Mesenchymal stem cell (in vitro differentiated cells and primary cell): ENCODE data around the gene EMILIN3.
A peak's percentile ranks its signal among the peaks of the same experiment; 100 is the strongest.

Experiments
- DNase-seq: peaks from one replicate; pipeline ENCODE4 v3.0.0-alpha.2; 2013
- H2AFZ ChIP-seq: one replicate; pipeline ENCODE4 v1.6.1; 2013; ENCODE audit warnings: low read depth, mild to moderate bottlenecking, control low read depth, inconsistent platforms, low read length, moderate library complexity
- H2AK5ac ChIP-seq: 2 replicates; pipeline ENCODE4 v1.6.1; 2013; ENCODE audit warnings: low read length, moderate library complexity, mild to moderate bottlenecking, inconsistent platforms; ENCODE audit not compliant: severe bottlenecking
- H2BK120ac ChIP-seq: one replicate; pipeline ENCODE4 v1.6.1; 2013; ENCODE audit warnings: low read depth, mild to moderate bottlenecking, inconsistent platforms, low read length, moderate library complexity
- H2BK12ac ChIP-seq, 2 experiments: one replicate each; pipeline ENCODE4 v1.6.1; 2013; ENCODE audit warnings: inconsistent platforms in 2 of 2, low read length in 2 of 2, mild to moderate bottlenecking in 2 of 2, moderate library complexity in 2 of 2, control low read depth in 1 of 2
- H2BK15ac ChIP-seq: one replicate; pipeline ENCODE4 v1.6.1; 2013; ENCODE audit warnings: mild to moderate bottlenecking, low read depth, inconsistent platforms; ENCODE audit not compliant: poor library complexity, severe bottlenecking
- H2BK5ac ChIP-seq: 2 replicates; pipeline ENCODE4 v1.6.1; 2013; ENCODE audit warnings: low read depth, mild to moderate bottlenecking, low read length, control low read depth, inconsistent platforms; ENCODE audit not compliant: poor library complexity, severe bottlenecking
- H3K14ac ChIP-seq, 2 experiments: one replicate each; pipeline ENCODE4 v1.6.1; 2013; ENCODE audit warnings: inconsistent platforms in 2 of 2, low read length in 2 of 2, control low read depth in 1 of 2, mild to moderate bottlenecking in 1 of 2, moderate library complexity in 1 of 2
- H3K18ac ChIP-seq, 2 experiments: one replicate each; pipeline ENCODE4 v1.6.1; 2013; ENCODE audit warnings: inconsistent platforms in 2 of 2, low read length in 2 of 2, control low read depth in 1 of 2, low read depth in 1 of 2, mild to moderate bottlenecking in 1 of 2
- H3K23ac ChIP-seq, 2 experiments: one replicate each; pipeline ENCODE4 v1.6.1; 2013; ENCODE audit warnings: inconsistent platforms in 2 of 2, low read length in 2 of 2, mild to moderate bottlenecking in 2 of 2, moderate library complexity in 2 of 2, control low read depth in 1 of 2
- H3K27ac ChIP-seq: 2 replicates; pipeline ENCODE4 v1.5.1; 2013; ENCODE audit warnings: mild to moderate bottlenecking, moderate library complexity, low read length, control low read depth, inconsistent platforms; ENCODE audit not compliant: poor library complexity, severe bottlenecking
- H3K27me3 ChIP-seq, 2 experiments: 2 replicates each; pipeline versions ENCODE4 v1.6.1 to v1.7.0; 2013; ENCODE audit warnings: low read length in 2 of 2, mild to moderate bottlenecking in 2 of 2, moderate library complexity in 2 of 2, control low read depth in 1 of 2, inconsistent platforms in 1 of 2; ENCODE audit not compliant: control insufficient read depth in 1 of 2, insufficient read depth in 1 of 2
- H3K36me3 ChIP-seq, 2 experiments: 2 replicates each; pipeline versions ENCODE4 v1.6.1 to v1.7.0; 2013; ENCODE audit warnings: low read length in 2 of 2, control low read depth in 1 of 2, inconsistent platforms in 1 of 2, low read depth in 1 of 2, mild to moderate bottlenecking in 1 of 2; ENCODE audit not compliant: insufficient read depth in 2 of 2, control insufficient read depth in 1 of 2
- H3K4ac ChIP-seq, 2 experiments: one replicate each; pipeline ENCODE4 v1.6.1; 2013; ENCODE audit warnings: inconsistent platforms in 2 of 2, low read length in 2 of 2, mild to moderate bottlenecking in 2 of 2, moderate library complexity in 2 of 2, control low read depth in 1 of 2, low read depth in 1 of 2
- H3K4me1 ChIP-seq: 2 replicates; pipeline ENCODE4 v1.6.1; 2013; ENCODE audit warnings: low read depth, low read length, control low read depth; ENCODE audit not compliant: control insufficient read depth, insufficient read depth
- H3K4me2 ChIP-seq: 2 replicates; pipeline ENCODE4 v1.6.1; 2013; ENCODE audit warnings: low read length, mild to moderate bottlenecking, inconsistent platforms; ENCODE audit not compliant: poor library complexity, severe bottlenecking
- H3K4me3 ChIP-seq, 2 experiments: 2 replicates each; pipeline versions ENCODE4 v1.5.1 to v1.7.0; 2013; ENCODE audit warnings: low read length in 2 of 2, mild to moderate bottlenecking in 2 of 2, control low read depth in 1 of 2, low read depth in 1 of 2; ENCODE audit not compliant: insufficient read depth in 1 of 2
- H3K79me1 ChIP-seq: replicated peaks from 2 replicates; pipeline ENCODE4 v1.6.1; 2013; ENCODE audit warnings: mild to moderate bottlenecking, control low read depth, low read length, inconsistent platforms; ENCODE audit not compliant: poor library complexity, severe bottlenecking
- H3K9ac ChIP-seq: 2 replicates; pipeline ENCODE4 v1.7.0; 2013; ENCODE audit warnings: mild to moderate bottlenecking, low read length, moderate library complexity
- H3K9me3 ChIP-seq: 2 replicates; pipeline ENCODE4 v1.7.0; 2013; ENCODE audit warnings: mild to moderate bottlenecking, low read length; ENCODE audit not compliant: control insufficient read depth
- H4K8ac ChIP-seq: one replicate; pipeline ENCODE4 v1.6.1; 2013; ENCODE audit warnings: inconsistent platforms, mild to moderate bottlenecking, low read length, moderate library complexity
- H4K91ac ChIP-seq: one replicate; pipeline ENCODE4 v1.6.1; 2013; ENCODE audit warnings: mild to moderate bottlenecking, low read length, inconsistent platforms
- WGBS: methylation state at CpG from one replicate; pipeline ENCODE4 v1.1.7; 2013; ENCODE audit warnings: mixed read lengths; 5-methylcytosine and 5-hydroxymethylcytosine counted together

The EMILIN3 gene

DNA sequence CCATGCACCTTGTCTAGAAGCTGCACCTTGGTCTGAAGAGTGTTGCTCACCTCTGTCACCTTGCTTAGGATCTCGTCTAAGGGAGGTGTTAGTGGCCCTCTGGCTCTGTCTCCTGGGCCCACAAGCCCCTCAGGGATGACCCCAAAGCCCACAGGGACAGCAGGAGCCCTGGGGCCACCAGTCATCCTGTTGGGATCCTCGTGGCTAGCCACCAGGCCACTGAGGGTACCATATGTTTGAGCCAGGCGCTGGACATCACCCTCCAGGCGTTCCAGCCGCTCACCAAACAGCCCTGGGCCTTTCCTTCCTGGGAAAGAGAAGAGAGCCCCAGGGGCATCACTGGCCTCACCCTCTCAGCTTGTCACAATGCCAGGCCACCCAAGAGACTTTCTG, 3.9 kb downstream of the EMILIN3 start:
- no peak overlapping the region for H4K91ac ChIP-seq
- H3K4me3 ChIP-seq = no peak overlapping the region
- H2BK12ac ChIP-seq = no peak overlapping the region
- H3K27ac ChIP-seq = no peak overlapping the region
- H2AK5ac ChIP-seq = no peak overlapping the region
- no peak overlapping the region for H3K4me2 ChIP-seq
- H3K36me3 ChIP-seq = peaks cover 9 to 31% of the 10 kb centered on the region in 2 experiments
- H3K14ac ChIP-seq = no peak overlapping the region
- peaks cover 18% of the 10 kb centered on the region for H3K4me1 ChIP-seq
- no peak overlapping the region for H2BK15ac ChIP-seq
- H3K4ac ChIP-seq = no peak overlapping the region
- no peak overlapping the region for H2BK5ac ChIP-seq
- no peaks in the 10 kb centered on the region for H3K79me1 ChIP-seq
- no peak overlapping the region for H2BK120ac ChIP-seq
- no peak overlapping the region for H3K9ac ChIP-seq
- H3K18ac ChIP-seq = no peak overlapping the region
- peaks cover 39% of the 10 kb centered on the region in 2 experiments for H3K27me3 ChIP-seq
- H4K8ac ChIP-seq = no peak overlapping the region
- H3K23ac ChIP-seq = no peak overlapping the region
- no peaks in the 10 kb centered on the region for H3K9me3 ChIP-seq
- 92% methylated on average over 5 of the region's 5 CpGs for WGBS
- H2AFZ ChIP-seq = no peak overlapping the region
- no peak for DNase-seq

DNA sequence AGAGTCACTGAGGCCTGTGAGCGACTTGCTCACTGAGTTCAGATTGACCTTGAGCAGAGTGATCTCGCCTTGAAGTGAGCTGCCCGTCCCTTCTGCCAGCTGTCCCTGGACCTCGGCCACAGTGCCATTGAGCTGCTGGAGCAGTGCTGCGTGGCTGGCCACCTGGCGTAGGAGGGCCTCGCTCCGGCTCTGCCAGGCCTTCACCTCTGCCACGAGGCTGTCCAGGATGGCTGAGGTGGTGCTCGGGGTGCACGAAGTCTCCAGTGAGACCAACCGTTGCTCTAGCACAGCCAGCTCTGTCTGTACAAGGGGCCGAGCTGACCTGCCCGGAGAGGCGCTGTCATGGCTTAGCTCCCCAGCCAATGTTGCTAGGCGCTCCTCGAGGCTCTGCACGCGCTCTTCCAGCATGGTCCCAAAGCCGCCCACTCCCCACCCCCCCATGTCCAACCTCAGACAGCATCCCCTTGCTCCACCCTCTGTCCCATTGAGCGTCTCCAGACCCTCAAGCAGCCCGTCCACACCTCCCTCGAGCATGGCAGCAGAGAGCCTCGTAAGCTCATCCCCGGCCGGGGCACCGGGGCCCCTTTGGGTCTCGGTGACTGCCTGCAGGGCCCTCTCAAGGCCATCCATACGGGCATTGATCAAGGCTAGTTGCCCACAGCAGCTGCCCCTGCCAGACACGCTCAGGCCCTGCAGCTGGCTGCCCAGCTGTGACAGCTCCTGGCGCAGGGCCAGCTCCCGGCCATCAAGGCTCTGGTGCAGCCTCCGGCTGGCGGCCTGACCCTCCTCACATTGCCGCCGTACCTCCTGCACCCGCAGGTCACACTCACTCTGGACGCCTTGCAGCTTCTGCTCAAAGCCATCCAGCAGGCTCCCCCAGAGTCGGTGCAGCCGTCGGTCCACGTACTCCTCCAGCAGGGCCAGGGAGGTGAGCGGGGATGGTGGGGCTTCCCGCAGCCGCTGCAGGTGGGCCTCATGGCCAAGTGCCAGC, 4.6 kb downstream of the EMILIN3 start:
- no peak overlapping the region for H2AK5ac ChIP-seq
- no peak overlapping the region for H3K4me3 ChIP-seq
- no peak overlapping the region for H2AFZ ChIP-seq
- no peak overlapping the region for H2BK120ac ChIP-seq
- peaks cover 16 to 38% of the 10 kb centered on the region in 2 experiments for H3K36me3 ChIP-seq
- H4K8ac ChIP-seq = no peak overlapping the region
- peak overlapping the region in 1 of 2 experiments; percentile 26 for H3K14ac ChIP-seq
- 94% methylated on average over 45 of the region's 45 CpGs for WGBS
- no peak overlapping the region for H3K4me2 ChIP-seq
- no peak overlapping the region for H4K91ac ChIP-seq
- H3K9ac ChIP-seq = no peak overlapping the region
- peaks cover 32% of the 10 kb centered on the region in 2 experiments for H3K27me3 ChIP-seq
- no peak overlapping the region for H3K4ac ChIP-seq
- no peaks in the 10 kb centered on the region for H3K9me3 ChIP-seq
- no peak for DNase-seq
- H3K18ac ChIP-seq = no peak overlapping the region
- no peak overlapping the region for H3K27ac ChIP-seq
- H2BK15ac ChIP-seq = no peak overlapping the region
- no peak overlapping the region for H2BK5ac ChIP-seq
- H2BK12ac ChIP-seq = no peak overlapping the region
- H3K4me1 ChIP-seq = peaks cover 18% of the 10 kb centered on the region
- no peaks in the 10 kb centered on the region for H3K79me1 ChIP-seq
- H3K23ac ChIP-seq = no peak overlapping the region

DNA sequence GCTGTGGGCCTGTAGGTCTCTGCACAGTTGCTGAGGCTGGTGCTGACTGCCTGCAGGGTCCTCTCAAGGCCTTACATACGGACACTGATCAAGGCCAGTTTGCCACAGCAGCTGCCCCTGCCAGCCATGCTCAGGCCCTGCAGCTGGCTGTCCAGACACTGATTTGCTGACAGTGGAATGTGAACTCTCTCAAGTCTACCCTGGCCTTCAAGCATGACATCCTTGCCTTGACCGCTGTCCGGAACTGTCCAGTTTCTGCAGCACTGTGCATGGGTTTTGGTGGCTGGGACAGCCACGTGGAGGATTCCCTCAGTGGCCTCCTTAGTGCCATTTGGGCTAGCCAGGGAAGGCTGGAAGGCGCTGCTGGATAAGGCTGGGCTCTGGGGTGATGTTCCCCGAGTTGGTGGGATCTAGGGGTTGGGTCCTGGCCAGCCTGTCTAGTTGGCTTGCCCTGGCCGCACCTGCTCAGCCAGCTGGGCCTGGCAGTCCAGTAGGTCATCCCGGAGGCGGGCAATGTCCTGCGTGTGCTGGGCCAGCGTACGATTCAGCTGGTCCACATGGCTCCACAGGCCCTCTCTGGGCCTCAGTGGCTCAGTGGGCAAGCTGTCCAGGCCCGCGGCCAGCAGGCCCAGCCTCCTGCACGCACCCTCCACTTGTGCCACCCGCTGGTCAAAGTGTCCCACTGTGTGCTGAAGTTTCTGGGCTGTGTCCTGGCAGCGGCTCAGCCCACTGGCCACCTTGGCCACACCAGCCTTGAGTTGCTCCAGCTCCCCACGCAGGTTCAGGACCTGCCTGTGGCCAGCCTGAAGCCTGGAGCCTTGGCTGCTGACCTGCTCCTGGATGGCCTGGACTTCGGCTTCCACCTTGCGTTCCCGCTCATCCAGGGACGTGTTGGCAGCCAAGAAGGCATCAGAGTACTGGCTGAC, 5.5 kb downstream of the EMILIN3 start:
- Histone ChIP-seq H3K18ac (no peak overlapping the region), H3K4me2 (no peak overlapping the region), H3K36me3 (peaks cover 25 to 46% of the 10 kb centered on the region in 2 experiments), H3K14ac (peak overlapping the region in 1 of 2 experiments; percentile 26), H3K4ac (no peak overlapping the region), H2BK5ac (no peak overlapping the region), H3K9ac (no peak overlapping the region), H3K9me3 (no peaks in the 10 kb centered on the region), H2BK12ac (no peak overlapping the region), H2BK120ac (no peak overlapping the region), H2AK5ac (no peak overlapping the region), H3K23ac (no peak overlapping the region), H3K79me1 (no peaks in the 10 kb centered on the region), H2AFZ (no peak overlapping the region), H3K4me1 (peaks cover 11% of the 10 kb centered on the region), H3K27me3 (peaks cover 28 to 29% of the 10 kb centered on the region in 2 experiments), H4K91ac (no peak overlapping the region), H3K27ac (no peak overlapping the region), H4K8ac (no peak overlapping the region), H2BK15ac (no peak overlapping the region), H3K4me3 (no peak overlapping the region)
- 92% methylated on average over 22 of the region's 22 CpGs for WGBS
- DNase-seq = no peak
